Measurements from ENCODE around the gene ZBED4.

Gene ZBED4

DNA sequence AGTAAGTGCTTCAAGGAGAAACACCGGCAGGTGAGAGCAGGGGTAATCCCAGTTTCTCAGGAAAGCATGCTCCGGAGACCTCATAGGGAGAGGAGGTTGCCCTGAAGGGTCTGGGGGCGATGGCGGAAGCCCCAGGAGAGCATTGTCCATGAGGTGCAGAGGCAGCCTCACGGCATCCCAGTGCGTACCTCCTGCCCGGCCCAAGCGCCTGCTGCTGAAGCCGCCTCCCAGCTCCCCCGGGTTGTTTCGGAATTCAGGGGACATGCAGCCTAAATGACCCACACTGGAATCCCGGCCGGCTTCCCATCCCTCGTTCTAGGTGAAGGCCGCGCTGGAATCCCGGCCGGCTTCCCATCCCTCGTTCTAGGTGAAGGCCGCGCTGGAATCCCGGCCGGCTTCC is 2.7 kb downstream of the ZBED4 start:
- DNase-seq: no peak

GRCh38 chr22:49856766-49857618 is 3.3 kb downstream of the ZBED4 start:
- no peak for DNase-seq

DNA sequence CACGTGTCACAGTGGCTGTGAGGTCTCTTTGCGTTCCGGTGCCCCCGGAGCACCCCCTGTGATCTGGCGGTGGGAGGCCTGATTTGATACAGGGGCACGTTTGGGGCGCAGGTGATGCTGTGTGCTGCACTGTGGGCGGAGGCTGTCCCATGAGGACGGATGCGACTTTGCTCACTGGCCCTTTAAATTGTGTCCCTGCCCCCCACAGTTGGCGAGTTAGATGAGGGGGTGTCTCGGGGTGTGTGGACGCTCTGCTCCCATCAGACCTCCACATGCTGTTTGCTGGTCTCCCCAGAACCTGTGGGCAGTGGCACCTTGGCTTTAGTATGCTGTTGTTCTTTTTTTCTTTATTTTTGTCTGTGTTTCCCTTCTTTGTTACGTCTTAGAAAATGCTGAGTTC is 5.2 kb downstream of the ZBED4 start:
- DNase-seq: no peak

DNA sequence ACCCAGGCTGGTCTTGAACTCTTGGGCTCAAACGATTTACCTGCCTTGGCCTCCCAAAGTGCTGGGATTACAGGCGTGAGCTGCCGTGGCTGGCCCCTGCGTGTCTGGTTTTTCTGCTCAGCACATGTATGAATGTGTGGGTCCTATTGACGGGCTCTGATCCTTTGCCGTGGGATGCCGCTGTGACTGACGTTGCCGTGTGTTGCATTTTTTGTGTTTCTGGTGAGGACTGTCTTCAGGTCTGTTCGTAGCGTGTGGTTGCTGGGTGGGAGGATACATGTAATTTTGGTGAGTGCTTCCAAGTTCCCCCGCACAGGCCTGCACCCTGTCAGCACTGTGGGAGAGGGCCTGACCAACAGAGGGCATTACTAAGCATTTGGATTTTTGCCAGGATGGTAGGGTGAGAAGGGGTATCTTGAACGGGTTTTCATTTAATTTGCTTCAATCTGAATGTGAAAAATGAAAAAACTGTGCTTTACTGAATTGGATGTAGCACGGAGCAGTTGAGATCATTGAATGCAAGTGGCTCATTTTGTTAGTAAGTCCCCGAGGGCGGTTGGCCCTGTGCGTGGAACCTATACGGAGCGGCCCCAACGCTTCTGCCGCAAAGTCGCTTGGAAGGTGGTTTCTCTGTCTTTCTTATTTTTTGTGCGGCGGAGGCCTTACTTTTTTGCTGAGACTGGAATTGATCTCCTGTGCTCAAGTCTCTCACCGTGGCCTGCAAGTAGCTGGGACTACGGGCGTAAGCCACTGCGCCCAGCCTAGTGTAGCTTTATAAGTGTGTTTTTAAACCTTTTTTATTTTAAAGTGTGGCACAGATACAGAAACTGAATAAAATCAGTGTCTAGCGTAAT is 8.2 kb downstream of the ZBED4 start:
- DNase-seq: no peak

- no peak for DNase-seq
Measured at GRCh38 chr22:49862496-49862776, 8.8 kb downstream of the ZBED4 start.

- DNase-seq: no peak
Measured at GRCh38 chr22:49863931-49864330, 10.3 kb downstream of the ZBED4 start.

GRCh38 chr22:49865156-49865555 is 11.5 kb downstream of the ZBED4 start:
- DNase-seq: no peak

DNA sequence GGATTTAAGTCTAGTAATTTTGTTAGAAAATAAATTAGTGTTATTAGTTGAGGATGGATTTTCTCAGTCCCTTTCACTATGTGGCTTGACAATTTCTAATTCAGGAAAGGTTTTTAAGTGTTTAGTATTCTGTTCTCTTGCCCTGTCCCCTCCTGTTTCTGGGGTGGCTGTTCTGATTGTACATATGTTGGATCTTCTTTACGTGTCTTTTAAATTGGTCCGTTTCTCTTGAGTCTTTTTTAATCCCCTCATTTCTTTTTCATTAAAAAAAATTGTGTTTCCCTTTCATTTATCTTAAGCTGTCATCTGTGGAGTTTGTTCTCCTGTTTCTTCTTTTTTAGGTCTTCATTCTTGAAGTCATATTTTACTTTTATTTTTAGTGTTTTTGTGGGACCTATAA is 12.5 kb downstream of the ZBED4 start:
- DNase-seq: no peak

- DNase-seq: no peak
Measured at GRCh38 chr22:49866646-49867045, 13.0 kb downstream of the ZBED4 start.

- DNase-seq: peak; percentile 52
Measured at GRCh38 chr22:49867303-49868265, 13.9 kb downstream of the ZBED4 start.

DNA sequence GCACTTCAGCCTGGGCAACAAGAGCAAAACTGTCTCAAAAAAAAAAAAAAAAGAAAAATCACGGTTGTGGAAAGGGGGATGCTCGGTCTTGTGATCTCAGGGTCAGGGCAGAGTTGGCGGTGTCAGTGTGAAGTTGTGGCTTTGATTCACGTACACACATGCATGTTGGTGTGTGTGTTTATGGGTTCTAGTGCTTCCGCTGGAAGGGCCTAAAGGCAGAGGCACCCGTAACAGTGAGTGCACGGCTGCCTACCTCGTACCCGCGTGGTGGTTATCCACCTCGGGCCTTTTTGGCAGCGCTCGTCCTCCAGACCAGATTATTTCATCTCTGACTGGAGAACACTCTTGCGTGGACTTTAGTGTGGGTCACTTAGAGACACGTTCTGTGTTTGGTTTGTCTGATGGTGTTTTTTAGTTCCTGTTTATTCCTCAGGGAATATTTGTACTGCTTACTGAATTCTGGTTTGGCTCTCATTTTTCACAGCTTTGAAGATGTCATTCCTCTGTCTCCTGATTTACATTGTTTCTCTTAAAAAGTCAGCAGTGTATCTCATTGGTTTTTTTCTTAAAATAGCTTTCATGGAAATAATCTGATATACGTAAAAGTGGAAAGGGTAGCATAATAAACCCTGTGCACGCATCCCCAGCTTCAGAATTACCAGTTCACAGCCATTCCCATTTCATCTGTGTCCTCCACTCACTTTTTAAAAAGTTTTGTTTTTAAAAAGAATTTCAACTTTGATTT is 15.6 kb downstream of the ZBED4 start:
- DNase-seq: no peak

GRCh38 chr22:49869845-49870712 is 16.4 kb downstream of the ZBED4 start:
- DNase-seq: peak; percentile 52

DNA sequence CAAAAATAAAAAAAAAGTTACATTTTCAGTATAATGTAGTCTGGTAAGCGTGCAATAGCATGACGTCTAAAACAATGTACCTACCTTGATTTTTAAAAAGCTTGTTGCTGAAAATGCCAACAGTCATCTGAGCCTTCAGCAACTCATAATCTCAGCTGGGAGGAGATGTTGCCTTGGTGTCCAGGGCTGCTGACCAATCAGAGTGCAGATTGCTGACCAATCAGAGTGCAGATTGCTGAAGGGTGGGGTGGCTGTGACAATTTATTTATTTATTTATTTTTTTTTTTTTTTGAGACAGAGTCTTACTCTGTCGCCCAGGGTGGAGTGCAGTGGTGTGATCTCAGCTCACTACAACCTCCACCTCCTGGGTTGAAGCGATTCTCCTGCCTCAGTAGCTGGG is 17.8 kb downstream of the ZBED4 start:
- no peak for DNase-seq

DNA sequence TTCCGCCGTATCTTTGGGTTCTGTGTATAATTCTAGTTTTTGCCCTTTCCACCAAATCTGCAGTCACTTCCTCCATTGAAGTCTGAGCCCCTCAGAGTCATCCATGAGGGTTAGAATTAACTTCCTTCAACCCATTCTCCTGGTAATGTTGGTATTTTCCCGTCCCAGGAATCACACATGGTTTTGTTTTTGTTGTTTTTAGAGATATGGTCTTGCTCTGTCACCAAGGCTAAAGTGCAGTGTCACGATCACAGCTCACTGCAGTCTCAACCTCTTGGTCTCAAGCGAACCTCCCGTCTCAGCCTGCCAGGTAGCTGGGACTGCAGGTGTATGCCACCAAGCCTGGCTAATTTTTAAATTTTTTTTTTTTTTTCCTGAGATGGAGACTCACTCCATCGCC is 18.7 kb downstream of the ZBED4 start:
- no peak for DNase-seq

DNA sequence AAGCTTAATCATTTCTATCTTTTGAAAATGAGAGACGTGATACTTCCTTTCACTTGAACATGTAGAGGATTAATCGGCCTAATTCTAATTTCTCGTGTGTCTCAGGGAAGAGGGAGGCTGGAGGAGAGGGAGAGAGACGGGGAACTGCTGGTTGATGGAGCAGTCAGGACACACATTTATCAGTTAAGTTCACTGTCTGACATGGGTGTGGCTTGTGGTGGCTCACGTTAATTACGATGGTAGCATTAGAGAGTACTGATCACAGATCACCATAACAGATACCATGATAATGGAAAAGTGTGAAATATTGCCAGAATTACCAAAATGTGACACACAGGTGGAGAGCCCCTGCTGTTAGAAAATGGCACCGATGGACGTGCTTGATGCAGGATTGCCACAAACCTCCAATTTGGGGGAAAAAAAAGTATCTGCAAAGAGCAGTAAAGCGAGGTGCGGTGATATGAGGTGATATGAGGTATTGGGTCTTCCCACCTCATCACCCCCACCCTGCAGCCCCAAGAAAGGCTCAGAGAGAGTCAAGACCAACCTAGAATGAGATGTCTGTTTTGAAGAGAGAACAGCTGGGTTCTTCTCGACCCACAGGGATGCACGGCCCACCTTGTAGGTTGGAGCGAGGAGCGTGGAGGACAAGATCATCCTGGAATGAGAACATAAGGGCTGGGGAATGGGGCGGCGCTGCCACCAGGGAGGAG is 19.7 kb downstream of the ZBED4 start:
- no peak for DNase-seq

GRCh38 chr22:49877642-49878041 is 24.0 kb downstream of the ZBED4 start:
- DNase-seq: no peak

DNA sequence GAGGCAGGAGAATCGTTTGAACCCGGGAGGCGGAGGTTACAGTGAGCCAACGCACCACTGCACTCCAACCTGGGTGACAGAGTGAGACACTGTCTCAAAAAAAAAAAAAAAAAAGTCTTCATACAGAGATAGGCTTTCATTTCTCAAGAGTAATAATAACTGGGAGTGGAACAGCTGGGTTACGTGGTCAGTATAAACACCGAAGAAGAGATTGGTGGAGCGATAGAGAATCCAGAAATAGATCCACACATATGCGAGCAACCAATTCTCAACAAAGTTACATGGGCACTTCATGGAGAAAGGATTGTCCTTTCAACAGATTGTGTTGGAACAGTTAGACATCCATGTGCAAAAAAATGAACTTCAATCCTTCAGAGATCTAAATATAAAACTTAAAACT is 24.6 kb downstream of the ZBED4 start:
- DNase-seq: no peak

DNA sequence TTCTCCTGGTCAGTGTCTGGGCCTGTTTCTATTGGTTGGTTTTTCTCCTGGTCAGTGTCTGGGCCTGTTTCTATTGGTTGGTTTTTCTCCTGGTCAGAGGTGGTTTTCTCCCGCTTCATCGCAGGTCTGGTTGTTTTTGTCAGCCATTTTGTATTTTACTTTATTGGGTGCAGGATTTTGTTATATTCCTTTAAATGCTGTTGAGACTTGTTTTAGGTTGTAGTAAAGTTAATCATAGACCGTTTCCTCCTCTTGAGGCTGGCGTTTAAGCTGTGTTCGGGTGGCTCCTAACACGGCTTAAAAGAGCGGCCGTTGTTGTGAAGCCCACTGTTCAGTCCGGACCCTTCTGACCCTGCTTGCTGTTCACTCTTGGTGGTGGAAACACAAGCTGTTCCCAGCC is 26.2 kb downstream of the ZBED4 start:
- DNase-seq: no peak

DNA sequence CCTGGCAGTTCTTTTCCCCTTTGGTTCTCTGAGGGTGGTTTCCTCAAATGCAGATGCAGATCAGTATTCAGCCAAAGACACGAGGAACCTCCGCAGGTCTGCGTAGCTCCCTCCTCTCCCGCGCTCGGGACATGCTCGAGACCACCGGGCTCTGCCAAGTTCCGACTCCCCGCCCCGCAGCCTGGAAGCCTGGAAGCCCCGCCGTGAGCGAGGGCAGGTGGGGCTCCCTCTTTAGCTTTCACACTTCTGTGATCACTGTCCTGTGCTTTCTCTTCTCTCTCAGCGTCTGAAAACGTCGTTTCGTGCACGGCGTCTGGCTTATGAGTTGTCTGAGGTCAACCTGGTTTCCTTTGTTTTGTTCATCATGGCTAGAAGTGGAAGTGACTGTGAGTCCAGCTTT is 26.6 kb downstream of the ZBED4 start:
- DNase-seq: peak; percentile 11

DNA sequence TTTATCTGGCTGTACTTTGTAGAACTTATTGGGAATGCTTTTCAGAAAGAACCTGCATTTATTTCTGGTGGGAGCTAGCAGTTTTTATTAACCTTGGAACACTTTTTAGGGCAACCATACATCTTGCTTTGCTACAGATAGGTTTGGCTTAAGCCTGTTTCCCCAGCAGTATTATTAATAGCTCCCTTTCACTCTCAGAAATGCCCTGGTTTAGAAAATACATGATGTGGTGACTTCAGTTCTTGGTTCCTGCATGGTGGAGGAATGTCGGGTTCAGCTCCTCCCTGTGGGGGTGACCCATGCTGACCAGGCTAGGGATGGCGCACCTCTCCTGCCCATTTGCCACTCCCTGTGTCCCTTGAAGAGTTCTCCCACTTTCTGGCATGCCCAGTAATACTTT is 28.2 kb downstream of the ZBED4 start:
- no peak for DNase-seq

All from activated CD4-positive, alpha-beta T cell treated with anti-CD3 and anti-CD28 coated beads, Interleukin-10, Interleukin-2, amounts not matched to agents 100 ng/mL and 50 ng/mL, durations not matched to agents 16 hours and 8 hours (primary cell).